ENCODE data around the gene SHROOM1. TPM values are rescaled to one million over a fixed set of nuclear protein-coding genes. Genes with fewer than 3 reads are reported as not detected.

SHROOM1 gene
- total and polyA plus RNA-seq, 2 of the 8 experiments (the other 6 are each of a cell fraction or from before 2014, with no cell fraction given), result 3.9 to 5.2 TPM

GRCh38 chr5:132836852-132837251, 6.4 kb upstream of the SHROOM1 start:
- no peak overlapping the region for H3K27ac ChIP-seq (ENCODE audit: low read depth, low read length)
- H2BK20ac ChIP-seq (ENCODE audit: low read length), result no peak overlapping the region
- H2BK5ac ChIP-seq (ENCODE audit: low read depth, low read length), result no peak overlapping the region
- no peaks in the 10 kb centered on the region for H3K9me3 ChIP-seq (ENCODE audit: insufficient read depth in 2 of 2, low read depth in 1 of 2, low read length in 1 of 2)
- H4K91ac ChIP-seq (replicated peaks; ENCODE audit: insufficient read length, low read length), result no peak overlapping the region
- H3K79me1 ChIP-seq (ENCODE audit: low read depth, low read length), result no peaks in the 10 kb centered on the region
- no peak overlapping the region for H3K14ac ChIP-seq (ENCODE audit: insufficient read length)
- no peaks in the 10 kb centered on the region for H4K20me1 ChIP-seq (replicated peaks in 1 of 2; ENCODE audit: control insufficient read depth in 1 of 2, insufficient read depth in 2 of 2, low read length in 2 of 2)
- H3K9ac ChIP-seq (replicated peaks in 1 of 4; ENCODE audit: extremely low read depth in 1 of 4, low read depth in 3 of 4, low read length in 3 of 4), result no peak overlapping the region
- no peak overlapping the region for H3K56ac ChIP-seq (replicated peaks; ENCODE audit: insufficient read length, low read depth, low read length)
- H2BK15ac ChIP-seq (ENCODE audit: low read length), result no peak overlapping the region
- no peak overlapping the region for H3K4me2 ChIP-seq (ENCODE audit: insufficient read depth in 1 of 2, low read depth in 2 of 2, low read length in 2 of 2)
- no peaks in the 10 kb centered on the region for H3K23me2 ChIP-seq (ENCODE audit: low read depth, low read length)
- H3K4ac ChIP-seq (replicated peaks; ENCODE audit: insufficient read length, low read depth, low read length), result no peak overlapping the region
- no peak overlapping the region for H2AK5ac ChIP-seq (ENCODE audit: low read depth, low read length)
- H2AFZ ChIP-seq (ENCODE audit: low read length), result no peak overlapping the region
- no peak overlapping the region for H4K5ac ChIP-seq (ENCODE audit: insufficient read length, low read depth, low read length)
- FAIRE-seq, result no peak
- 94% methylated on average over 1 of the region's 1 CpG; no CpG with 5 or more reads in 1 of the 2 experiments for WGBS, 2 experiments (ENCODE audit: extremely low coverage in 1 of 2, insufficient coverage in 1 of 2, insufficient read length in 1 of 2, insufficient replicate concordance in 2 of 2, low coverage in 1 of 2, low lambda C conversion rate in 2 of 2, missing lambda C conversion rate in 1 of 2)
- no peak overlapping the region for H4K8ac ChIP-seq (ENCODE audit: extremely low read depth, insufficient read depth, low read length)
- no peaks in the 10 kb centered on the region for H3K36me3 ChIP-seq (ENCODE audit: control insufficient read depth in 2 of 4, insufficient read depth in 4 of 4, low read length in 3 of 4)
- no peaks in the 10 kb centered on the region for H3K4me1 ChIP-seq (replicated peaks in 1 of 4; ENCODE audit: control insufficient read depth in 3 of 4, insufficient read depth in 4 of 4, low read length in 3 of 4)
- H3K4me3 ChIP-seq (ENCODE audit: extremely low read depth in 1 of 4, insufficient read depth in 2 of 4, low read depth in 3 of 4, low read length in 4 of 4), result no peak overlapping the region
- no peak overlapping the region for H3K23ac ChIP-seq (ENCODE audit: insufficient read length)
- DNase-seq (ENCODE audit: low read depth in 1 of 2, low spot score in 2 of 2), result no peak
- no peak overlapping the region for H2BK120ac ChIP-seq (replicated peaks; ENCODE audit: low read depth, low read length)
- H3K27me3 ChIP-seq (replicated peaks in 1 of 4; ENCODE audit: control insufficient read depth in 3 of 4, extremely low read depth in 1 of 4, insufficient read depth in 3 of 4, low read length in 3 of 4), result peaks cover 0 to 2% (median 0%) of the 10 kb centered on the region in 4 experiments; a peak in 1 of 7 replicates
- H3K79me2 ChIP-seq (ENCODE audit: control insufficient read depth in 1 of 2, insufficient read depth in 2 of 2, low read length in 2 of 2), result no peaks in the 10 kb centered on the region
- no peak overlapping the region for H3K18ac ChIP-seq (ENCODE audit: extremely low read depth, low read length)
- CTCF ChIA-PET (ENCODE audit: partially characterized antibody), result interaction anchor here (9.8 to 25.6 kb wide), 2 partner anchors 17 to 26 kb away, joined by 77 to 465 read pairs; partner anchors contain the start of genes GDF9, LEAP2 and UQCRQ
- POLR2A ChIA-PET (ENCODE audit: partially characterized antibody), result interaction anchor here (0.8 kb wide), 2 partner anchors 17 to 93 kb away, joined by 3 read pairs; no protein-coding TSS in a partner anchor
- H2BK12ac ChIP-seq (ENCODE audit: low read depth, low read length), result no peak overlapping the region
- TF ChIP-seq POLR2A (IDR thresholded peaks at IDR 0.05; ENCODE audit: control extremely low read depth in 1 of 2, low read depth in 2 of 2, low read length in 2 of 2) (no peak), CBX8 (IDR thresholded peaks at IDR 0.05; ENCODE audit: borderline replicate concordance, low read depth, low read length) (no peak), TEAD4 (IDR thresholded peaks at IDR 0.05; ENCODE audit: low read depth, low read length) (no peak), CEBPB (IDR thresholded peaks at IDR 0.05; ENCODE audit: low read depth, low read length) (no peak), MAFK (IDR thresholded peaks at IDR 0.05; ENCODE audit: low read depth, low read length) (no peak), RBBP5 (IDR thresholded peaks at IDR 0.05; ENCODE audit: borderline replicate concordance, low read depth, low read length) (no peak), RXRA (IDR thresholded peaks at IDR 0.05; ENCODE audit: insufficient read depth, low read depth, low read length) (no peak), TBP (IDR thresholded peaks at IDR 0.05; ENCODE audit: low read depth, low read length) (no peak), NANOG (IDR thresholded peaks at IDR 0.05; ENCODE audit: insufficient read depth, low read depth, low read length, poor library complexity, severe bottlenecking) (no peak), ATF2 (IDR thresholded peaks at IDR 0.05; ENCODE audit: low read length) (no peak)
- TF ChIP-seq, protein P1, sequence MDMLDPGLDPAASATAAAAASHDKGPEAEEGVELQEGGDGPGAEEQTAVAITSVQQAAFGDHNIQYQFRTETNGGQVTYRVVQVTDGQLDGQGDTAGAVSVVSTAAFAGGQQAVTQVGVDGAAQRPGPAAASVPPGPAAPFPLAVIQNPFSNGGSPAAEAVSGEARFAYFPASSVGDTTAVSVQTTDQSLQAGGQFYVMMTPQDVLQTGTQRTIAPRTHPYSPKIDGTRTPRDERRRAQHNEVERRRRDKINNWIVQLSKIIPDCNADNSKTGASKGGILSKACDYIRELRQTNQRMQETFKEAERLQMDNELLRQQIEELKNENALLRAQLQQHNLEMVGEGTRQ (IDR thresholded peaks at IDR 0.05; ENCODE audit: low read length), result no peak
- TF ChIP-seq, protein P2, sequence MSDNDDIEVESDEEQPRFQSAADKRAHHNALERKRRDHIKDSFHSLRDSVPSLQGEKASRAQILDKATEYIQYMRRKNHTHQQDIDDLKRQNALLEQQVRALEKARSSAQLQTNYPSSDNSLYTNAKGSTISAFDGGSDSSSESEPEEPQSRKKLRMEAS (IDR thresholded peaks at IDR 0.05), result no peak

Measured in H1 (cell line).